ENCODE measurements around the gene STAT2.
"Not testable (repeated sequence)": the region's sequence is repeated elsewhere in the genome, so short reads cannot be mapped to it uniquely, and the experiment has no call there.

DNA sequence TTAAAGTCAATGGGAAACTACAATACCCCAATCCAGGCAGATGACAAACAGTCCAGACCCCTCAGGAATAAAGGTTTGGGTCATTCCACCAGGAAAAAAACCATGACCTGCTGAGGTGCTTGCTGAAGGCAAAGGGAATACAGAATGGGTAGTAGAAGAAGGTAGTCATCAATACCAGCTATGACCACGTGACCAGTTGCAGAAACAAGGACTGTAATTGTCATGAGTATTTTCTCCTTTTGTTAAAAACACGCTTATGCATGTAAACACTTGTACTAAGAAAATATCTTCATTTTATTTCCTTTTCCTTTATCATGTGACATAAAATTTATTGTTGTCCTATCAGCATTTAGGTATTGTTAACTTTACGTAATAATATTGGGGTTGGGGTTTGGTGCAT lies 44.3 kb upstream of the STAT2 start:
- not testable (repeated sequence) for TF ChIP-seq CTCF (conservative IDR thresholded peaks at IDR 0.05 in 1 of 2, IDR thresholded peaks at IDR 0.05 in 1 of 2; ENCODE audit: low read depth in 1 of 2, low read length in 2 of 2); EZH2 (IDR thresholded peaks at IDR 0.05; ENCODE audit: low read length, missing control alignments)

All from fibroblast of lung (primary cell).